ENCODE results near the gene SMPD4.
"Not testable (repeated sequence)": the region's sequence is repeated elsewhere in the genome, so short reads cannot be mapped to it uniquely, and the experiment has no call there.

Gene SMPD4

GRCh38 chr2:130139331-130140280 lies 41.8 kb downstream of the SMPD4 start:
- not testable (repeated sequence) for FAIRE-seq

DNA sequence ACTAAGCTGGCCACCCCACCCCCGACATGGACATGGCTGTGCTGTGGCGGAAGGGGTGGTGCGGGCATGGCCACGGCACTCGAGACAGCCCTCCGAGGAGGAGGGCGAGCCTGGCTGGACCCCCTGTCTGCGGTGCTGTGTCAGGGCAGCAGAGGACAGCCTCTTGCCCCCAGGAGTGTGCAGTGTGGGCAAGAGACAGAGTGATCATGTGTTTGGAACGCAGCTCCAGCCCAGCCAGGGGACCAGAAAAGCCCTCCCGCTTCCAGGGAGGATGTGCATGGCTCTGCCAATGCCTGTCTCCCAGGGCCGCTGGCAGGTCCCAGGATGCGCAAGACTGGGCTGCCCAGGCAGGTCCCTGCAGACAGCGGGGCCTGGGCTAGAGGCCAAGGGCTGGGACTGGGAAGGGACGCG lies 42.6 kb downstream of the SMPD4 start:
- FAIRE-seq = not testable (repeated sequence)

DNA sequence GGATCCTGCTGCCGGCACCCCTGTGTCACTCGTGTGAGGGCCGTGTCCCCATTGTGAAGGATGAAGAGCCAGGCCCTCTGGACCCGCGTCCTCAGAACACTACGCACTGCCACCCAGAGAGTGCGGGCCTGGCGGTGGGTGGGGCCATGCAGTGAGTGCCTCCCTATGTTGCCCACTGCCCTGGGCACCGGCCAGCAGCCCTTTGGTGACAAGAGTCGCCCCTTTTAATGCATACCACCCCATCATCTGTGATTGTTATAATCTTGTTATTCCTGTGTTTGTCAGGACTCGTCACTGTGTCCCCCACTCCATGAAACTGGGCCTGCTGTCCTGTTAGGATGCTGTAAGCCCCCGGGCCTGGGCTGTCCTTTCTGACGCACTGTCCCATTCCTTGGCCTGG lies 43.1 kb downstream of the SMPD4 start:
- not testable (repeated sequence) for FAIRE-seq

- not testable (repeated sequence) for FAIRE-seq
These were observed 44.3 kb downstream of the SMPD4 start for GRCh38 chr2:130137118-130137517.

DNA sequence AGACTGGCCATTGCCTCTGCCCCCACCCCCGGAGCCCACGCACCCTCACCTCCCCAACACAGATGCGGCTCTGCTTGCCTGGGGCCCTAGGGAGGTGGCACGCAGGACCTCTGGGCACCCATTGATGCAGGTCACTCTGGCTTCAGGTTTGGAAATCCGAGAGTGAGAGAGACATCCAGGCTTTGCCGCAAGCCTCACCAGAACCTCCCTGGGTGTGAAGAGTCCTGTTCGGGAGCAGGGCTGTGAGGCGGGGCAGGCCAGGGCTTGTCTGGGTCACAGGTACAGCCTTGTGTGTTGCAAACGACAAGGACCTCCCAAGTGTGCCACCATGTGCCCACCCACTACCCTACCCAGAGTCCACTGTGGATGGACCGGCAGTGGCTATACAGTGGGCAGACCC lies 44.9 kb downstream of the SMPD4 start:
- FAIRE-seq = not testable (repeated sequence)

DNA sequence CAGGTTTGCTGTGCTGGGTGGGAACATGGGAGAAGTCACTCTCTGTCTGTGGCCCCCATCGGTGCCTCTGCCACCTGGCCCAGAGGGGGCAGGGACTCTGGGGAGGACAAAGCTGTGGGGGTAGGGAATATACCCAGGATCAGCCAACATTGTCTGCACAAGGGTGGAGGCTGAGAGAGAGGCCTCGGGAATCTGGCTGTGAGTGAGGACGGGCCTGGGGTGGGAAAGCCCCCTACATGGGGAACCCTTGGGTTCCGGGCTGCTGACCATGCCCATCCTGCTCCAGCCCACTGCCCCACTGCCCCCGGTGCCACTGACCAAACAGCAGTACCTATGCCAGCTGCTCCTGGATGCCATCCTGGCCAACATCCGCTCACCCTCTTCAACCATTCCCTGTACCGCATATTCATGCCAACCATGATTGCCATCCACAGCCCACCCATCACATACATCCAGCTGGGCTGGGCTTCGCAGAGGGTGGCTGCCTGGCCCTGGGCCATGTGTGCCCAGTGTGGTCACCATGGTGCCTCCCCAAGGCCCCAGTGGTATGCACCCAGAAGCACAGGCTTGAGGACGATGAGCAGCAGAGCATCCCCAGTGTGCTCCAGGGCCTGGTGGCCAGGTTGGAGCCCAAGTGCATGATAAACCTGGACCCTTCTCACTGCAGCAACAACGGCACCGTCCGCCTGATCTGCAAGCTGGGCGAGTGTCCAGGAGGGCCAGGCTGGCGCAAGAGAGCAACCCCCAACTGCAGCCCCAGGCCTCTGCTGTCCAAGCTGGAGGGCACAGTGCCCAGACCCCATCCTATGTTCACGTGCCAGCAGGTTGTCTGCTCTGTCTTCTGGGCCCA lies 45.5 kb downstream of the SMPD4 start:
- no peak for FAIRE-seq

GRCh38 chr2:130129120-130129829 lies 52.1 kb downstream of the SMPD4 start, which contains the start of gene POTEF:
Gene POTEF (minus strand): TSS chr2:130129222. CDS start chr2:130120515, 8,707 bp downstream.
- not testable (repeated sequence) for FAIRE-seq

DNA sequence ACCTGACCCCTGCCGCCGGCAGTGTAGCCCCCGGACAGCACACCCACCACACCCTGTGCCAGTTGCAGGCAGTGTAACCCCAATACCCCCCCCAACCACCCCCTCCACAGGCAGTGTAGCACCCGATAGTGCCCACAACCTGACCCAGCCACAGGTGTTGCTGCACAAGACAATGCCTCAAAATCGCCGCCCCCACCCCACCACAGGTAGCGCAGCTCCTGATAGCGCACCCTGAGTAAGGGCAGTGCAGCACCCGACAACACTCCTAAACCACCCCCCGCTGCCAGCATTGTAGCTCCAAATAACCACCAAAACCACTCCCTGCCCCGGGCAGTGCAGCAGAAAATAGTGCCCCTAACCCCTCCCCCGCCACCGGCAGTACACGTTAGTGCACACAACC lies 52.9 kb downstream of the SMPD4 start:
- not testable (repeated sequence) for FAIRE-seq

DNA sequence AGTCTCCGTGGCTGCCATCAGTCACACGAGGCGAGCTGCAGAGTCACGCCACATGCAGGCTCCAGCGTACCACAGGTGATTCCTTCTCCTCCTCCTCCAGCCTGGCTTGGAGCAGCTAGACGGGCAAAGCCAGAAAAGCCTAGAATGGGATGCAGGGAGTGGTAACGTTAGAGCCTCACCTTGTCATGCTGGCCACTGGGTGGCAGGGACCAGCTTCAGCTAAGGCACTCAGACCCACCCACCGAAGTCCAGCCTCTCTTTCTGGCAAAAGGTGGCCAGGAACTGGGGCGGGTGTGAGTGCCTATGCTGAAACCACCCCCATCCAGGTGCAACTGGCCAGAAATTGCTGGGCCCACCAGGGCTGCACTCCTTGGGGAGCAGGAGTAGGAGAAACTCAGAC lies 53.7 kb downstream of the SMPD4 start:
- FAIRE-seq = not testable (repeated sequence)

DNA sequence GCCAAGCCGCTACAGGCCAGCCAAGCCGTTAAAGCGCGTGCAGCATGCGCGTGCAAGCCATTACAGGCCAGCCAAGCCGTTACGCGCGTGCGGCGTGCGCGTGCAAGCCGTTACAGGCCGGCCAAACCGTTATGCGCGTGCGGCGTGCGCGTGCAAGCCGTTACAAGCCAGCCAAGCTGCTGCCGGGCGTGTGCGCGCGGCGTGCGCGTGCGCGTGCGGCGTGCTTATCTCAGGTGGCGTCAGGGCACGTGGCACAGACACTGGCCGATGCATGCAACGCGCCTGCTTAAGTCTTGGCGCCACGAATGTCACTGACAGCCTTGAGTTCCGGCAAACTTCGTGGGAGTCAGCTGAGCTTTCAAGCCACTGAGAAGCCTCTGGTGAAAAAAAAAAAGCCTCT lies 60.5 kb downstream of the SMPD4 start:
- not testable (repeated sequence) for FAIRE-seq

GRCh38 chr2:130102597-130103363 lies 78.6 kb downstream of the SMPD4 start:
- not testable (repeated sequence) for FAIRE-seq

All from colon (tissue), 2 donors.